Left forelimb (tissue), 1 donor: ENCODE data around the gene PMEPA1.

Experiments
- DNase-seq: peaks from one replicate; pipeline ENCODE4 v3.0.0-alpha.2; 2018; ENCODE audit warnings: low spot score

Gene PMEPA1

DNA sequence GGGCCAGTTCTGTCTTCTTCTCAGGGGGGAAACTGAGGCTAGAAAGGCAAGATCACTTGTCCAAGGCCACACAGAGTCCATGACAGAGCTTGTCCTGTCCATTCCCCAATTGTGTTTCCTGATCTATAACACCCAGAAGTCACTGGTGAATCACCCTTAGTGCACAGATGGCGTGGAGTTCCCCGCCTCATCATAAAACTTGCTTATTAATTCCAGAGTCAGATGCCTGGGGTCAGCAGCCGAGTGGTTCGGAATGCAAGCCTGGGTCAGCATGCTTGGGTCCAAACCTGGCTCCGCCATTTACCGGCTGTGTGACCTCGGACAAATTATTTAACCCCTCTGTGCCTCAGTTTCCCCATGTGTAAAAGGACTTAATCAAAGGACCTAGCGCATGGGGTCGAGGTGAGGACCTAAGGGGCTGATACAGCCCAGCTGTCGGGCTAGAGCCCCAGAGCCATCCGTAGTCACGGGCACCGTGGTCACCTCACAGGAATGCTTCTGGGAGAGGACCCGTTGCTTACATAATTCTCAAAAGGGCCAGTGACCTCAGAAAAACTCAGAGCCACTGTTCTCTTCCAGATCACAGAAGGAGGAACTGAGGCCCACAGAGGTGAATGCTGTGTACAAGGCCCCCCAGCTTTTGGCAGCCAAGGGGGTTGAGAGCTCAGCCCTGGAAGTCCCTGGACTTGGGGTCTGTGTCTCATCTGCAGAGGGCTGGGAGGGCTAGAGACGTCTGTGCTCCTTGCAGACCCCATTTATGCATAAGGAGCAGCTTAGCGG, 88.2 kb downstream of the PMEPA1 start:
- peak; percentile 17 for DNase-seq

DNA sequence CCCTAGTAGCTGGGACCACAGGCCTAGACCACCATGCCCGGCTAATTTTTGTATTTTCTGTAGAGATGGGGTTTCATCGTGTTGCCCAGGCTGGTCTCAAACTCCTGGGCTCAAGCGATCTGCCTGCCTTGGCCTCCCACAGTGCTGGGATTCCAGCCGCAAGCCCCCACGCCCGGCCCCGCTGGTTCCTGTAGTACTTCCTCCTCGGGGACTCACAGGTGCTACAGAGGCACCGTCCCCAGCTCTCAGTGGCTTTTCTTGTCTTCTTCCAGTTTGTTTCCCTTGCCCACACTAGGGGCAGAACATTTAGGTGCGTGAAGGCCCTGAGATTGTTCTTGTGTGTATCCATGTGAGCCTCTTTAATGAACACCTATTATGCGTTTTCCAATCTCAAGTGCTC, 88.8 kb downstream of the PMEPA1 start:
- no peak for DNase-seq

DNA sequence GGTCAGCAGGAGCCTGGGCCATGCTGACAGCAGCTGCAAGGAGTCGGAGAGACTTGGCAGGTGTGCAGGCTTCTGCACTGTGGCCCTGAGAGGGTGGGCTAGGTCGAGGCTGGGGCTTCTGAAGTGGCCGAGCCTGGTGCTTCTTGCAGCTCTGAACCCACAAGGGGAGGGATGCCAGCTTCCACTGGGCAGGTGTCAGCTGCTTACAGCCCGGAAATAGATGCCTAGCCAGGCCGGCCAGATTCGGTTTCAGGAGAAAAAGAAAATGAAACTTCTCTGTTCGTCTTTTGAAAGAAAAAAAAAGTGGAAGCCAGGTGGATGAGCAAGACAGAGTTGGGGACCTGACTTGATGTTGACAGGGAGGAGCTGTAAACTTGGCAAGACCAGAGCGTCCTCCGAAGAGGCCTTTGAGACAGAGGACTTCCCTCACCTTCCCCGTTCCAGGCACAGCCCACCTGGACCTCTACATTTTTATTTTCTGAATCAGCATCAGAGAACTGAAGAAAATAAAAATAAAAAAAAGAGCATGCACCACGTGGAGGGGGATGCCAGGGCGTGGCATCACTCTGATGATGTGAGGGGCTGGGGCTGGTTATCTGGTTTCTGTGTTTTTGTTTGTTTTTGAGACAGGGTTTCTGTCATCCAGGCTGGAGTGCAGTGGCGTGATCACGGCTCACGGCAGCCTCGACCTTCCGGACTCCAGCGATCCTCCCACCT, 89.4 kb downstream of the PMEPA1 start, which contains the start of gene ZBP1:
Gene ZBP1, minus strand, starts transcription at position 153 of the 717 bp plus-strand sequence. Its CDS starts 131 bp downstream, at position 22.
- peak; percentile 57 for DNase-seq

DNA sequence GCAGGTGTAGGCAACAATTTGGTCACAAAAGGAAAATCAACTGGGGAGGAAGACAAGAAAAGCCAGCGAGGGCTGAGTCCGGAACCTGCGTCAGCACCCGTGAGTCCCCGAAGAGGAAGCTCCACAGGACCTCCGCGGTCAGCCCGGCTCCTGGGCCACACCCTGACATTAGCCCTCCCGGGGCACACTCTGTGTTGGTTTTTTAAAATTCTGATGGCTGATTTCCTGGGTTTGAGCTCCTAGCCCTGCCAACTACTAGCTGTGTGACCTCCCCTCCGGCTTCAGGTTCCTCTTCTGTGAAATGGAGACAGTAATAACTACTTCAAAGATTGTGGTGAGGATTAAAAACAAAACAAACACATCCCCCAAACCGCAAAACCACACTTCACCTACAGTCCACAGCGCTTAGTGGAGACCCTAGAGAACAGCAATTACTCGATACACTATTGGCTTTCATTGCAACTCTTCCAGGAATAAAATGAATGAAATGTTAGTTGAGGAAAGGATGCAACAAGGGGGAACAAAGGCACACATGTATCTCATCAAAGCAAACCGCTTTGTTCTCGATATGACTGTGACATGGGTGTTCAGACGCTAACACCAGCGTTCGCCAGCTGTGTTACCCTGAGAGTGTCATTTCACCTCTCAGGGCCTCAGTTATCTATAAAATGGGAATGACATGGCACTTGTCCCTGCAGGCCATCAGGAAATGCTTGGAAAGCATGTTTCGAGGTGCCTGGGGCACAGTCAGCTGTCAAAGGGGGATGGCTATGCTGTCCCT, 90.6 kb downstream of the PMEPA1 start:
- DNase-seq, result peak; percentile 57

- DNase-seq, result peak; percentile 60
Observed at GRCh38 chr20:57618764-57619050, 91.1 kb downstream of the PMEPA1 start.

GRCh38 chr20:57618091-57618763, 91.6 kb downstream of the PMEPA1 start:
- peak; percentile 61 for DNase-seq

GRCh38 chr20:57617079-57617795, 92.6 kb downstream of the PMEPA1 start:
- DNase-seq, result peak; percentile 53

- peak; percentile 53 for DNase-seq
Observed at GRCh38 chr20:57616143-57616951, 93.5 kb downstream of the PMEPA1 start.

GRCh38 chr20:57615445-57615811, 94.4 kb downstream of the PMEPA1 start:
- peak; percentile 52 for DNase-seq

- DNase-seq, result peak; percentile 51
Observed at GRCh38 chr20:57614490-57615444, 95.0 kb downstream of the PMEPA1 start.

DNA sequence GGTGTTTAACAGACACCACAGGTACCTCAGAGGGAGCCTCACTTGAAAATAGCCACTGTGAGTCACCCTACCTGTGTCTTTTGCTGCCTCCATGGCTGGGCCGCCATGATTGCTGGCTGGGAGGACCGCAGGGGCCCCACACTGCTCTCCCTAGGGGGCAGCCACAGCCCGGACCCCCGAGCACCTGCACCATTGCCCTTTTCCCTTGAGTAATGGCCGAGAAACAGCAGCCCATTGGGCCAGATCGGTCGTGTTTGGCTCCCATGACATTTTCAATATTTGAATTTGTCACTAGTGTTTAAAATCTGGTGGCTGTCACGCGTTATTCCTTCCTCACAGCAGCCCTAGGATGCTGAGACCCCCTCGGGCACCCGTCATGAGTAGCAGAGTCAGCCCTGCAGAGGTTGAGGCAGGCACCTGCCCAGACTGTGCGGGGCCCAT, 96.3 kb downstream of the PMEPA1 start:
- DNase-seq, result peak; percentile 33

GRCh38 chr20:57612916-57613315, 96.9 kb downstream of the PMEPA1 start:
- DNase-seq, result peak; percentile 48

DNA sequence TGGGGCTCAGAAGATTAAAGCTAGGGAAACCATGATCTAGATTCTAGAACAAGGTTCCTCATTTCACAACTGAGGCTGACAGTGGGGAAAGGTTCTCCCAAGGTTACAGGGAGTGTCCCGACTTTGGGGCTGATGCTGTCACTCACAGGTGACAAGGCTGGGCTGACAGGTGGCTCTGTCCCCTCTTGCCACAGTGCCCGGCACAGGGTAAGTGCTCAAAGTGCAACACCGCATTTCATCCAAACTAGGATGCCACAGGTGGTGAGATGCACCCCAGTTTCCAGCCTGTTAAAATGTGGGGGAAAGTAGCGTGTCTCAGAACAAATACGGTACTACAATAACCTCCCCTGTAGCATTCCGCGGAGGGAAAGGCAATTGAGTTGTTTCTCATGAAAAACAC, 97.4 kb downstream of the PMEPA1 start:
- peak; percentile 62 for DNase-seq

GRCh38 chr20:57611586-57612311, 98.1 kb downstream of the PMEPA1 start:
- DNase-seq, result peak; percentile 64

GRCh38 chr20:57610261-57610952, 99.4 kb downstream of the PMEPA1 start:
- DNase-seq, result no peak

GRCh38 chr20:57609842-57610167, 100.0 kb downstream of the PMEPA1 start:
- DNase-seq, result no peak

DNA sequence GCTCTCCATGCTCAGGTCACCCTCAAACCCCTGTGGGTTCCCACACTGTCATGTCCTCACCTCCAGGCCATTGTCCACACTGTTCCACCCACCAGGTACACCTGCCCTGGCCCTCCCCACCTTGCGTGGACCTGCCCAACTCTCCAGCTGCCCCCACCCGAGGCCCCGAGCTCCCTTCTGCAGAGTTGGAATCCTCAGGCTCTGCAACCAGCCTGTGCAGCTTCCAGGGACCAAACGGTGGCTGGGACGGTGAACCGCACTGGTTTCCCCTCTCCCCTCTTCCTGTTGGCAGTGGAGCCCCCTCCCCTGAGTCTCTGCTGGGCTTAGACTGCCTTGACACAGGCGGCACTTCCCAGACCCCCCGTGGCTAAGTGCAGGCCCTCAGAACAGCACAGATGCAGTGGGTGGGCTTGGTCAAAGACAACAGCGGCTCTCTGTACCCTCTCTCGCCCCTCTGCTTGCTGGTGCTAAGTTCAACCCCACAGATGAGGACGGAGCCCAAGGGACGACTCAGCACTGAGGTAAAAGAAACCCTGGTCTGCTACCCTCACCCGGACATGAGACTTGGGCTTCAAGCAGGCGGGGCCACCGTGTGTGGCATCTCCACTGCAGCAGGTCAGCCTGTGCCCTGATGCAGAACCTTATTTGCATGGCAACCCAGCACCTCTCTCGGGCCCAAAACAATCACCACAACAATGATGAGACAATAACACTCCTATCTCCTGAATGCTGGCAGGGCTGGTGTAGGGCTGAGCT, 100.6 kb downstream of the PMEPA1 start:
- DNase-seq, result no peak
